Lower leg skin (tissue), 3 donors: Measurements from ENCODE around the gene WIPF2.

ENCODE experiments used
- CTCF ChIP-seq, 3 donors: fragments of 450-650 bp; IDR thresholded peaks; one replicate each; pipeline ENCODE4 v1.5.1; 2016; ENCODE audit warnings: antibody characterized with exemption in 3 of 3, mild to moderate bottlenecking in 3 of 3, moderate library complexity in 2 of 3
- POLR2A ChIP-seq, 2 donors: fragments of 450-650 bp; IDR thresholded peaks; one replicate each; pipeline ENCODE4 v1.6.1; 2016 to 2017; ENCODE audit warnings: antibody characterized with exemption in 2 of 2, mild to moderate bottlenecking in 1 of 2, moderate library complexity in 1 of 2

- no peak for TF ChIP-seq CTCF (IDR thresholded peaks at IDR 0.05)
- no peak for TF ChIP-seq POLR2A (IDR thresholded peaks at IDR 0.05)
Measured at GRCh38 chr17:40260528-40260927, 41.4 kb downstream of the WIPF2 start.
